RPMI8226 (cell line): ENCODE data around the gene OR56A5.
"Not testable (repeated sequence)": the region's sequence is repeated elsewhere in the genome, so short reads cannot be mapped to it uniquely, and the experiment has no call there.

ENCODE experiments used
- DNase-seq: peaks from one replicate; pipeline ENCODE4 v3.0.0-alpha.2; 2015

Gene OR56A5

GRCh38 chr11:5968394-5968793, at the start of gene OR56A5:
Gene OR56A5 (minus strand): TSS chr11:5968494. CDS start chr11:5968494, 0 bp downstream.
- DNase-seq = no peak

- no peak for DNase-seq
Measured at GRCh38 chr11:6013042-6013441, 44.7 kb upstream of the OR56A5 start.

DNA sequence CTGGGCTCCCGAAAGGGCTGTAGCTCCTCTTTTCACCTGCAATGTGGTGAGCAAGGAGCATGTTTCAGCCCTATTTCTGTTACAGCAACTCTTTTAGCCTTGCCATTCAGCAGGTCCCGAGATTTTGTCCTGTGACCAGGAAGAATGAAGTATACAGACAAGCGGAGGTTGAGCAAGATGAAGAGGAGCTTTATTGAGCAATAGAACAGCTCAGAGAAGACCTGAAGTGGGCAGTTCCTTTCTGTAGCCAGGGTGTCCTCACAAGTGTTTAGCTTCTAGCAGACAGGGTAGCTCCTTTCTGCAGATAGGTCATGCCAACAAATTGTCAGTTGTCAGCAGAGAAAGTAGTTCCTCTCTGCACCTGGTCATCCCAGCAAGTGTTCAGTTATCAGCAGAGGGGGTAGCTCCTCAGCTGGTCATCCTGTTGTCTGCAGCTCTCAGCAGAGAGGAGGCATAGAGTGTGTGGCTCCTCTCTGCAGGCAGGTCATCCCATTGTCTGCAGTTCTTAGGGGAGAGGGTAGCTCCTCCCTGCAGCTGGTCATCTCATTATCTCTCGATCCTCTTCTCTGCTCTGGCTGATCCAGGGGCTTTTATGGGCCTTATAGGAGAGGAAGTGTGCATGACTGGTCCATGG, 43.9 kb upstream of the OR56A5 start:
- no peak for DNase-seq

DNA sequence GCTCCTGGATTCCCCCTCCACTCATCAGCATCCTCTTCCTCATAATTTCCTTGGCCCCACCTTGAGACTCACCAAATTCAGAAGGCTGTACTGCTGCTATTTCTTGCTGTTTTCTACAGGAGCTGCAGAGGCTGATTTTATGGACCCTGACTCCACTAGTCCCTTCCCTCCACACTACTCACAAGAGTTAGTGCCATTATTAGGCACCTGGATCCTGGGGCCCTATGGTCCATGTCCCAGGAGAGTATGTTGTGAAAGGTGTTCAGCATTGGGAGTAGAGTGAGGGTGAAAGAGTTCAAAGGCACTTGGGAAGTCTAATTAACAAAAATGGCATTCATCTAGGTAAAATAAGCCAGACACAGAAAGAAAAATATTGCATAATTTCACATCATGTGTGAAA, 38.6 kb upstream of the OR56A5 start, which contains the start of gene OR56A4:
Gene OR56A4 (minus strand): TSS at position 101 of the 400 bp plus-strand sequence. CDS start 3,954 bp downstream, outside the sequence.
- DNase-seq = no peak

GRCh38 chr11:6006395-6006794, 38.1 kb upstream of the OR56A5 start:
- no peak for DNase-seq

- DNase-seq = no peak
Measured at GRCh38 chr11:6002202-6002699, 34.0 kb upstream of the OR56A5 start.

DNA sequence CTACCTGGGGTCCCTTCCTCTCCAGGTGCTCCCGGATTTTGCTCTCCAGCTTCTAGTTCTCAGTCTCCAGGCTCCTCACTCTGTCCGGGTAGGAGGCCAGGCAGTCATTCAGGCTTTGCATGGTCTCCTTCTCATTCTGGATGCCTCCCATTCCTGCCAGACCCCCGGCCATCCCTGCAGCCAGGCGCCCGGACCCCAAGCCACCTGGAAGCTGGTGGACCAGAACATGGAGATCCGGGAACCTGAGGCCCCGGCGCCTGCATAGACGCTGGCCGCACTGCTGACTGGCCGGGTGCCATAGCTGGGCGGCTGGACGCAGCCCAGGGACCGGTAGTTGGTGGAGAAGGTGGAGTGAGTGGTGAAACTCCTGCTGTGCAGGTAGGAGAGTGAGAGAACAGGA, 26.5 kb upstream of the OR56A5 start:
- DNase-seq = no peak

DNA sequence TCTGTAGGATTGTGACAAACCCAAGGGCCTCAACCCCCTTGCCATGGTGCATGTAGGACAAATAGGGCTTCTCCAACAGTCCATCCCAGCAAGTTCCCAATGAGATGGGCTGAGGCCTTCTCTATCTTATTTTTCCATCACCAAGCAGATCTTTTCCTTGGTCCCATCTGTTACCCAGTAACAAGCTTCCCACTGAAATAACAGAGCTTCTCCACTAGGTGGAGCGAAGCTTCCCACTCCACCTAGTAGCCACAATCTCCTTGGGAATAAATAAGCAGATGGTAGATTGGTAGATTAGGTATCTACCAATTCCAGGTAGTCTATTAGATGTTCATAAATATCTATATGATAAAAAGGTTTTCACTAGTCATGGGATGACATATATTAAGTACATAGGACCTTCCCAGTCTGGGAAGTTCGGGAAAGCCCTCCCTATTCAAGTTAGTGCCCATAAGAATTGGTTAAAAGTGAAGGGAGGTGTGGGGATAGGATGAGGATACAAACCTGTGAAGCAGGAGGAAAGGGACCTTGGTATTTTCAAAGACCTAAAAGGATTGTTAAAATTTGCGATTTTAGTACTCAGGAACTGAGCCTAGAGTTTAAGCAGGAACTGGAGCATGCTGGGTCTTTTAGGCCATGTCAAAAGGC, 24.4 kb upstream of the OR56A5 start:
- peak; percentile 3 for DNase-seq

DNA sequence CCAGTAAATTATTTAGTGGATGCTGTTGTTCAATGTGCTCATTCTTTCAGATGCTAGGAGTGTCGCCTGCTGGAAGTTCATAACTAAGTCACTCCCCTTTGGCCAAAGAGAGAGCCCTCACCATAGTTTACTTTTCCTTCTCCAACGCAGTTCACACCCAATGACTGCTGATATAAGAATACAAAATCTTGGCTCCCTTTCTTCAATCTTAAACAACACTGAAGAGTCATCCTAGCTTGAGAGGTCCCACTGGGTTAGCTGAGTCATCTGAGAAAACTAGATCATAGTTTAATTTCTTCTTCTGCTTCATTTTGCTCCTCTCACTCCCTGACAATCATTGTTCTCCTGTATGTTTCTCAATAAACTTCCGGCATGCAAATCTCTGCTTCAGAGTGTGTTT, 23.9 kb upstream of the OR56A5 start:
- no peak for DNase-seq

- DNase-seq = no peak
Measured at GRCh38 chr11:5989203-5989602, 20.9 kb upstream of the OR56A5 start.

DNA sequence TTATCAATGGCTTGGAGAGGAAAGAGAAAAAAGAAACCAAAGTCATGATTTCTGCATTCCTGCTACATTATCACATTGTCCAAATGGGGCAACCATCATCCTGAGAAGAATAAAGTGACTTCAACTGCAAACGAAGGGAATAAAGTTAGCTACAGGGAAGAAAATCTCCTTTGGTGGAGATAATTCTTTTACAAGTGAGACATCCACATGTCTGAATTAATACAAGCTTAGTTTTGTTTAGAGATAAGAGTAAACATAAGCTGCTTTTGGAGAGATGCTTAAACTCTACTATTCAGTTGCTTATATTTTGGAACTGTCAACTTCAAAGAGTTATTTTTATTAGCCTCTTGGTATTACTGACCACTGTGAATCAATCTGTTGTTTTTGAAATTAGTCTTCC, 18.6 kb upstream of the OR56A5 start, which contains the start of gene OR52L1:
Gene OR52L1 (minus strand): TSS at position 101 of the 400 bp plus-strand sequence. CDS start 55 bp downstream, at position 46.
- no peak for DNase-seq

DNA sequence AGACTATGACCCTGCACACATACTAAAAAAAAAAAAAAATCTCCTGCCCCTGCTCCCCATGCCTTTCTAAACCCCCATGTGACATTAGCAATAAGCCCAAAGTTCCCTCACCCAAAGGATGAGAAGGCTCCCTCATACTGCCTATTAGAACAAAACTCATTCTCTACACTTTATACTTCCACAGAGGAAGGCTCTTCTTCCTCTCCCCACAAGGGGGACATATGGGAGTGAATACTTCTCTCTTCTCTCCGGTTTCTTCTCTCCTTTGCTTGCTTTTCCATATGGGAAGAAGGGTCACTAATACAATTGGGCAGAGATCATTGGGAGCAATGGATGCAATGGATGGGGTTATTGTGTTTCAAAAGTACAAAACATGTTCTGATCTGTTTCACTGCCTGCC, 15.1 kb upstream of the OR56A5 start:
- no peak for DNase-seq

DNA sequence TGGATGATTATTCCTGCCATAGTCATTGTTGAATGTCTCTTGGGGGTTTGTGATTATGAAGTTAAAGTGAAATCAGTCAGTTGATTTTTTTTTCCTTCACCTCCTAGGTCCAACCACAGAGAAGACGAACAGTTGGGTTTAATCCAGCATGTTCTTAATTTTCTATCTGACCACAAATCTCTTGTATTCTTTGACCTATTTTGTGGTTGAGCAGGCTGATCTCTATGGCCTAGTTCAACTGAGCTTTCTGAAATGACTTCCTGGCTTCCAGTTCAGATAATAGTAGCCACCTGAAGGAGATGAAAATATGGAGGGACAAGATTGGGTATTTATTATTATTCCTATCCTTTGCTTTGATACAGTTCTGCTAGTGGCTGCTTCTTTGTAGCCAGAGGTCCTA, 5.2 kb upstream of the OR56A5 start:
- no peak for DNase-seq

DNA sequence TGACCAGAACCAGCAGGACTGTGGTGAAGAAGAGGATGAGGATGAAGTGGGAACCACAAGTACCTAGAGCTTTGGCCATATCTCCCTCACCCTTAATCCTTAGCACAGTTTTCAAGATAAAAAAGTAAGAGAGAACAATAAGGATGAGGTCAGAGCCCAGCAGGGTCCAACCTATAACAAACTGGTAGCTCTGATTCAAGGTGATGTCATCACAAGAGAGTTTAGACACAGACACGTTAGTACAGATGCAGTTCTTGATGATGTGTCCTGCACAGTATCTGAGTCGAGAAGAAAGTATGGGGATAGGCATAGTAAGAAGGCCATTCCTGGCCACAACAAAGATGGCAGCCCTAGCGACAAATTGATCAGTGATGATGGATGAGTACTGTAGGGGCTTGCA, 586 bp downstream of the OR56A5 start:
- DNase-seq = no peak

DNA sequence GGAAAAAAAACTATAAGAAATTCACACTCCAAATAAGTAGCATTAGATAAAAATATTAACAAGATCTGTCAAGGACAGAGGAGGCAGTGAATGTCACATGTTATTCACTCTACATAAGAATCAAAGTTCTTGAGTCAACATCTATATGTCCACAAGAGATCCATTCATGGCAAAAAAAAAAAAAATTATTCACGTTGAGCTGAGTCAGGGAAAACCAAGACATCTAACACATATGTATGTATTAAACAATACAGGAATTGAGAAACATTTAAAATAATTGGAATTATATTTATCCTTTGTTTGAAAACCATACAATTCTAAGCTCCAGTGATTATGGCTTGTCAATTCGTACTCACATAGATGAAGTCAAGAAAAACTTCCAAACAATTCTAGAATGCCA, 1.3 kb downstream of the OR56A5 start:
- no peak for DNase-seq

GRCh38 chr11:5960704-5961320, 7.5 kb downstream of the OR56A5 start:
- not testable (repeated sequence) for DNase-seq

DNA sequence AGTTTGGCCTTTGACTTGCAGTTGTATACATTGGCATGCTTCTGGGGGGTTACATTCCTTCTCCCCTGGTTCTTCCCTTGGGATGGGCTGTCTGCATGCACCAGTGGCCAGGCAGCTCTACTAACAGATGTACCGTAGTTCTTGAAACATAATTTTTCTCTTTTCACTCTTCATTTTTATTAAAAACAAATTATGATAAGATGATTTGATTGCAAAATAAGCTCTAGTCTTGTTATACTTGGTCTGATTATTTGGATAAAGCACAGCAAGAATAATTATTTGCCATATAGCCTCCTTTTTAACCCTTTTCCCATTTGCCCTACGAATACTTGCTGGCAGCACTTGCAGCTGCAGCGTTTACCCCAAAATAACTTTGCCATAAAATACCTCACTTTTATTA, 12.7 kb downstream of the OR56A5 start:
- DNase-seq = no peak

GRCh38 chr11:5941951-5942350, 26.3 kb downstream of the OR56A5 start, which contains the start of gene OR56A3:
Gene OR56A3 (plus strand): TSS chr11:5942251. CDS start chr11:5947347, 5,096 bp downstream.
- no peak for DNase-seq

DNA sequence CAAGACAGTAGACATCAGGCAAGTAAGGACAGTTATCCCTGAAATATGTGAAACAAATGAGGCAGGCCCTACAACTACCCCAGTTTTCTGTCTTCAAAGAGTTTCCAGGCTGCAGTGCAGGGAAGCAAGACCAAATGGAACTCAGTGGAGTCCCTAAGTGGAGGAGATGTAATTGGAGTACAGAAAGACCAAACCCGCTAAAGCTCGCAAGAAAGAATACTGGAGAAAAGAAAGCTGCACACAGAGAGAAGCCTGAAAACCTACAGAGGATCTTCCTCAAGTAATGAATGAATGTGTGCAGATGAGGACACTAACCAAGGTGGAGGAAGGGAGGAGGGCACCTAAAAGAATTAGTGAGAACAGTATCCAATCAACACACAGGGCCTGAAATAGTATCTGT, 27.5 kb downstream of the OR56A5 start:
- DNase-seq = no peak

DNA sequence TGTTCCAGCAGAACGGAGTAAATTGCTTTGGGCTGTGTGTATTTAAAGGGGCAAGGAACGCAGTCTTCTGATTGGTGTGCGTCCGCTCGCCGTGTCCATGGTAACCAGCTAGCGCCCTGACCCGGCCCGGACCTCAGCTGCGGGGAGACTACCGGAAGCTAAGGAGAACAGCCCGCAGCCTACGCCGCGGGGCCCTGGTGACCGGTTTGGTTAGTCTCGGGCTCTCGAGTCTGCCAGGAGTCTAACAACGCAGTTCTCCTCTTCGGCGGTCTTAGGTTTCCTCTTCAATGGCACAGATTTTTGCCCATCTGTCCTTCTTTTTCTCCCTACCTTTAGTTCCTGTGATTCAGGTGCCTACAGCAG, 29.7 kb downstream of the OR56A5 start:
- peak; percentile 51 for DNase-seq

DNA sequence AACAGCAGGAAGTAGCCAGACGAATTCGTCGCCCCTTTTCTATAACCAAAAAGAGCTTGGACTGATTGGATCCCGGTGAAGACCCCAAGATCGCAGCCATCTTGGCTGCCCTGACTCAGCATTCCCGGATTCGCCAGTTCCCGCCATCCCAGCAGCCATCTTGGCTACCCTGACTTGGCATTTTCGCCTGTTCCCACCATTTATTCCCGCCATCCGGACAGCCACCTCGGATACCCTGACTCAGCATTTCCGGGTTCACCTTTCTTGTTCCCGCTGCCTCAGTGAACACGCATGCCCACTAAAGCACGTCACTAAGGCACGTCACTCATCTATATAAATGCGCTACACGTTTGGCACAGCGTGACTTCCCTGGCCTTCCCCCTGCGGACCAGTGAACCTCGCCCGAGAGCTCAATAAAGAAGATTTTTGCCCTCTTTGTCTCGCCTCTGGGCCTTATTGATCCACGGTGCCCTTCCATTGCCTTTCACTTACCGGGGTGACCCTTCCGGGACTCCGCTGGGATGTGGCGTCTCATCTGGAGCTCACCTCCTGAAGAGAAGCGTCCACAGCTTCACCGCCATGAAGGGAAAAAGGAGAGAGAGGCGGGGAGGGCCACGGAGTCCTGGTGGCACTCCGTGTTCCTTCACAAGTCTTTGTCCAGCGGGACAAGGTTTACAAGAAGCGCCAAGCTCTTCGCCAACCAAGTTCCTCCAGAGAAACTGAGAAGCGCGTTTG, 30.3 kb downstream of the OR56A5 start:
- DNase-seq = peak; percentile 27

- no peak for DNase-seq
Measured at GRCh38 chr11:5933116-5933515, 35.2 kb downstream of the OR56A5 start.

DNA sequence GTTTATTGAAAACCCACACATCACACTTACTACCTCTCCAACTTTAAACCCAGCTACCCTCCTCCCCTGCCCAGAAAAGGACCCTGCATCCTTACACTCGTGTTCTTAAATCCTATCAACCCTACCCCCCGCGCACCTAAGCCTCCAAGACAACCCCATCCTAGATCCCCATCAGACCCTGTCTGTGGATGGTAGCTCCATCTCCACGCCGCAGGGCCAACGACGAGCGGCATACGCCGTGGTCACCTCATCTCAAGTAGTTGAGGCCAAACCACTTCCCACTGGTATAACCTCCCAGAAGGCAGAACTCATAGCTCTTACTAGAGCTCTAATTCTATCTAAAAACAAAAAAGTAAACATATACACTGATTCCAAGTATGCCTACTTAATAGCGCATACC, 35.6 kb downstream of the OR56A5 start:
- DNase-seq = no peak
